Testis (tissue), 3 donors: ENCODE data around the gene CABP2. TPM values are rescaled to one million over a fixed set of nuclear protein-coding genes. Genes with fewer than 3 reads are reported as not detected.

ENCODE experiments used
- DNase-seq: peaks from one replicate; pipeline ENCODE4 v3.0.0-alpha.2; 2019
- H3K27ac ChIP-seq, 2 donors: fragments of 200-600 bp; sonication (generic); one replicate each; pipeline ENCODE4 v1.5.1; 2019
- H3K27me3 ChIP-seq: fragments of 200-600 bp; sonication (generic); one replicate; pipeline ENCODE4 v1.5.1; 2019
- H3K36me3 ChIP-seq: fragments of 200-600 bp; sonication (generic); one replicate; pipeline ENCODE4 v1.5.1; 2017; ENCODE audit warnings: low read depth; ENCODE audit errors: missing control alignments
- H3K4me1 ChIP-seq: fragments of 200-600 bp; sonication (generic); one replicate; pipeline ENCODE4 v1.5.1; 2019
- H3K4me3 ChIP-seq, 2 donors: fragments of 200-600 bp; sonication (generic); one replicate each; pipeline ENCODE4 v1.5.1; 2017 to 2019
- H3K9me3 ChIP-seq: fragments of 200-600 bp; sonication (generic); one replicate; pipeline ENCODE4 v1.5.1; 2017
- CTCF ChIP-seq, 3 experiments: fragments of 450-650 bp in 2 of 3; fragments of 200-600 bp in 1 of 3; sonication (generic) in 1 of 3; IDR thresholded peaks; one replicate each; pipeline ENCODE4 v1.5.1; 2016 to 2019; ENCODE audit warnings: antibody characterized with exemption in 3 of 3, mild to moderate bottlenecking in 2 of 3, moderate library complexity in 1 of 3
- POLR2A ChIP-seq: fragments of 450-650 bp; IDR thresholded peaks from one replicate; pipeline ENCODE4 v1.6.1; 2017; ENCODE audit warnings: antibody characterized with exemption, mild to moderate bottlenecking, moderate library complexity
- WGBS, 2 donors: methylation state at CpG; one replicate each; pipeline ENCODE4 v1.1.5; 2018; 5-methylcytosine and 5-hydroxymethylcytosine counted together
- intact Hi-C: fragments of 100-400 bp; cut with DNase I; formaldehyde crosslinking; loops from one replicate; pipeline ENCODE4 v1.15.1; 2023; ENCODE audit warnings: low total_unique reads
- polyA plus RNA-seq: library from polyadenylated mRNA; stranded (reverse); fragments of 350-450 nt; fragmentation: Illumina TruSeq; extraction: RNeasy Lipid Tissue Mini Kit (QIAGEN cat#74804); gene quantifications from one replicate; pipeline ENCODE4 v1.2.3, GENCODE V29; 2014; ENCODE audit warnings: low read depth, low replicate concordance; ENCODE audit not compliant: insufficient read depth
- total RNA-seq, 2 donors: library from RNA; depleted of rRNA; stranded (reverse); fragments of >200 nt; gene quantifications; one replicate each; pipeline ENCODE4 v1.2.3, GENCODE V29; 2016

The CABP2 gene
- total and polyA plus RNA-seq, 3 donors from 2014 or later: not detected

GRCh38 chr11:67506426-67507051 is 16.7 kb downstream of the CABP2 start:
- Histone ChIP-seq H3K27me3 (no peaks in the 10 kb centered on the region), H3K36me3 (no peaks in the 10 kb centered on the region), H3K4me3 (no peak overlapping the region), H3K4me1 (peaks cover 21% of the 10 kb centered on the region), H3K27ac (peak overlapping the region in 1 of 2 donors; percentile 39), H3K9me3 (no peaks in the 10 kb centered on the region)
- WGBS, 2 donors: 54 to 78% methylated on average over 5 to 16 of the region's 16 CpGs
- no peak for TF ChIP-seq POLR2A
- no peak for TF ChIP-seq CTCF (IDR thresholded peaks at IDR 0.05)
- DNase-seq: no peak
- intact Hi-C loops: no loop called here

GRCh38 chr11:67505605-67506396 is 17.4 kb downstream of the CABP2 start:
- intact Hi-C loops: no loop called here
- peak; percentile 90 for DNase-seq
- no peaks in the 10 kb centered on the region for H3K36me3 ChIP-seq
- H3K4me3 ChIP-seq: peak overlapping the region in 1 of 2 donors; percentile 54
- TF ChIP-seq CTCF (IDR thresholded peaks at IDR 0.05) (peak; percentile 91 to 93 (median 93)), POLR2A (no peak)
- peak overlapping the region; percentile 57 to 74 for H3K27ac ChIP-seq
- no peaks in the 10 kb centered on the region for H3K9me3 ChIP-seq
- no peaks in the 10 kb centered on the region for H3K27me3 ChIP-seq
- peaks cover 21% of the 10 kb centered on the region for H3K4me1 ChIP-seq
- 27 to 32% methylated on average over 9 to 17 of the region's 17 CpGs for WGBS, 2 donors

- DNase-seq: peak; percentile 45
- H3K4me1 ChIP-seq: peaks cover 21% of the 10 kb centered on the region
- H3K9me3 ChIP-seq: no peaks in the 10 kb centered on the region
- no peaks in the 10 kb centered on the region for H3K27me3 ChIP-seq
- TF ChIP-seq CTCF (IDR thresholded peaks at IDR 0.05) (no peak), POLR2A (no peak)
- 3 to 7% methylated on average over 10 to 58 of the region's 58 CpGs for WGBS, 2 donors
- peak within 1 kb of the TSS; percentile 54 for H3K4me3 ChIP-seq
- intact Hi-C loops: no loop called here
- no peaks in the 10 kb centered on the region for H3K36me3 ChIP-seq
- H3K27ac ChIP-seq: peak within 1 kb of the TSS; percentile 57 to 74
Measured at GRCh38 chr11:67504950-67505581, 18.2 kb downstream of the CABP2 start, which contains the start of gene PITPNM1. TSS of gene PITPNM1 (minus strand) at chr11:67505363. CDS start at chr11:67504180, 1,183 bp downstream.

- Histone ChIP-seq H3K4me1 (peaks cover 21% of the 10 kb centered on the region), H3K9me3 (no peaks in the 10 kb centered on the region), H3K36me3 (no peaks in the 10 kb centered on the region), H3K4me3 (peak overlapping the region; percentile 54), H3K27ac (peak overlapping the region in 1 of 2 donors; percentile 74), H3K27me3 (no peaks in the 10 kb centered on the region)
- no peak for DNase-seq
- intact Hi-C loops: no loop called here
- WGBS, 2 donors: 3 to 7% methylated on average over 17 to 45 of the region's 101 CpGs
- no peak for TF ChIP-seq CTCF (IDR thresholded peaks at IDR 0.05)
Measured at GRCh38 chr11:67504005-67504949, 19.0 kb downstream of the CABP2 start.
